Mucosa of rectum (tissue), 2 donors: Measurements from ENCODE around the gene CKS2.

ENCODE experiments used
- H3K27ac ChIP-seq, 2 donors: one replicate each; pipeline ENCODE4 v1.7.0; 2013; ENCODE audit warnings: inconsistent platforms in 2 of 2, low read depth in 2 of 2, low read length in 2 of 2
- H3K27me3 ChIP-seq, 2 donors: one replicate each; pipeline ENCODE4 v1.7.0; 2013; ENCODE audit warnings: low read length in 2 of 2; ENCODE audit not compliant: control insufficient read depth in 2 of 2, insufficient read depth in 2 of 2
- H3K36me3 ChIP-seq, 2 donors: one replicate each; pipeline ENCODE4 v1.7.0; 2013; ENCODE audit warnings: low read length in 2 of 2; ENCODE audit not compliant: control insufficient read depth in 2 of 2, insufficient read depth in 2 of 2
- H3K4me1 ChIP-seq, 2 donors: one replicate each; pipeline ENCODE4 v1.7.0; 2013; ENCODE audit warnings: low read length in 2 of 2, mild to moderate bottlenecking in 1 of 2; ENCODE audit not compliant: control insufficient read depth in 2 of 2, insufficient read depth in 2 of 2
- H3K4me3 ChIP-seq, 2 donors: one replicate each; pipeline ENCODE4 v1.7.0; 2013; ENCODE audit warnings: low read length in 2 of 2
- H3K9ac ChIP-seq, 2 donors: one replicate each; pipeline ENCODE4 v1.7.0; 2013; ENCODE audit warnings: low read length in 2 of 2, low read depth in 1 of 2, mild to moderate bottlenecking in 1 of 2
- H3K9me3 ChIP-seq, 2 donors: one replicate each; pipeline ENCODE4 v1.7.0; 2013; ENCODE audit warnings: low read length in 2 of 2; ENCODE audit not compliant: control insufficient read depth in 2 of 2
- donor health status: healthy.
- donor health status: Normal muscosa, but diverticular disease.

CKS2 gene

DNA sequence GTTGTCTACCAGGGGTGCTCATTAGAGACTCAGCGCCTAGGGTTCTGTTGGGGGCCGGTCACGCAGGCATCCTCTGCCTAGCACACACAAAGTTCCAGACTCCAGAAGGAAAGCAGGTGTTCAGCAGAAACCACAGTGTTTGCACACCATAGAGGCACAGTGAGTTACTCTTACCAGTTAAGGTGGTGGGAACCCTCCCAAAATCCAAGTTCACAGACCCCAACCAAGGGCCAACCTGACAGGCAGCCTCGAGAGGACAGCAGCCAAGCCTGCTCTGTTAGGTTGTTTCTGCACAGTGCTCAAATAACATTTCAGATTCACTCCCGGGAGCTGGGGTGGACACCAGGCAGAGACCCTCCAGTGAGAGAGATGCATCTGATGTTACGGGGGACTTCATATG, 43.5 kb downstream of the CKS2 start:
- Histone ChIP-seq H3K27me3 (no peaks in the 10 kb centered on the region), H3K9ac (no peak overlapping the region), H3K27ac (no peak overlapping the region), H3K36me3 (peaks cover 81 to 93% of the 10 kb centered on the region in 2 donors), H3K4me1 (no peaks in the 10 kb centered on the region), H3K4me3 (no peak overlapping the region), H3K9me3 (no peaks in the 10 kb centered on the region)

DNA sequence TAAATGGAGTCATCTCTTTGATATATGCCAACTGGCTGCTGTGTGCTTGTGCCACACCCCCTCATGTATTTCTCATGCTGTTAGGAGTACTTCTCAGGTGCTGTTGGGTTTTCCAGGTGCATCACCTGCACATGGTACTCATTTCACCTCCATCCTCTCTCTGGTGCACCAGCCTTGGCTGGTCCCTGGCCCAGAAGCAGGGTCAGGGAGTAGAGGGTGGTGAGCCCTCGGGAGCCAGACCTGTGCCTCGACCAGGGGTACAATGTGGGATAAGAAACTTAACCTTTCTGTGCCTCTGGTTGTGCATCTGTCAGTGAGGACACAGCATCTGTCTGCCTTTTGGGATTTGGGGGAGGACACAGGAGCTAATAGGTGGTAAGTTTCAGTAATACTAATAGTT, 45.8 kb downstream of the CKS2 start:
- H3K4me1 ChIP-seq: no peaks in the 10 kb centered on the region
- peaks cover 80 to 92% of the 10 kb centered on the region in 2 donors for H3K36me3 ChIP-seq
- no peaks in the 10 kb centered on the region for H3K27me3 ChIP-seq
- H3K4me3 ChIP-seq: no peak overlapping the region
- H3K9me3 ChIP-seq: no peaks in the 10 kb centered on the region
- H3K27ac ChIP-seq: no peak overlapping the region
- H3K9ac ChIP-seq: no peak overlapping the region

- H3K27ac ChIP-seq: no peak overlapping the region
- no peaks in the 10 kb centered on the region for H3K4me1 ChIP-seq
- H3K27me3 ChIP-seq: no peaks in the 10 kb centered on the region
- H3K9ac ChIP-seq: no peak overlapping the region
- H3K4me3 ChIP-seq: no peak overlapping the region
- H3K9me3 ChIP-seq: no peaks in the 10 kb centered on the region
- peaks cover 76 to 92% of the 10 kb centered on the region in 2 donors for H3K36me3 ChIP-seq
These were observed 46.6 kb downstream of the CKS2 start for GRCh38 chr9:89357331-89358197.

DNA sequence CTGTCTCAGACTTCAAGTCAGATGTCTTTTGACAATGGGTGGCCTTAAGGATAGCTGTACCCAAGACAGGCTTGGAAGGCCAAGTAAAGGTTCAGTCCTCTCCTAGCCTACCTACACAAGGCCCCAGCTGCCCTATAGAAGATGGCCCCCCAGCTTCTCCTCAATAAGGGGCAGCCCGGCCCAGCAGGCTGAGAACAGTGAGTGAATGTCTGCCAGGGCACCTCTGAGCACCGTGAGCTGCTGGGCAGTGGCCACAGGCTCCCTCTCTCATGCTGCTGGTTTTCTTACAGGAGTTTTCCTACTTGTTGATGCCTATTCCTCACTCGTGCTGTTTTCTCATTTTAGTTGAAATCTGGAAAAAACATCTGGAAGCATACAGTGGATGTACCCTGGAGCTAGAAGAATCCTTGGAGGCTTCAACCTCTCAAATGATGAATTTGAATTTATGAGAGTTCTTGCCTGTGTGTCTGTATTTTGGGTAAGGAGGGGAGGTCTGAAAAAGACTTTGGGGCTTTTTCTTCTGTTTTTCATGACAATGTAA, 47.5 kb downstream of the CKS2 start:
- Histone ChIP-seq H3K9me3 (no peaks in the 10 kb centered on the region), H3K4me1 (no peaks in the 10 kb centered on the region), H3K4me3 (no peak overlapping the region), H3K36me3 (peaks cover 70 to 85% of the 10 kb centered on the region in 2 donors), H3K27ac (no peak overlapping the region), H3K27me3 (no peaks in the 10 kb centered on the region), H3K9ac (no peak overlapping the region)

GRCh38 chr9:89358985-89359384, 48.0 kb downstream of the CKS2 start:
- Histone ChIP-seq H3K4me3 (no peak overlapping the region), H3K4me1 (no peaks in the 10 kb centered on the region), H3K27ac (no peak overlapping the region), H3K27me3 (no peaks in the 10 kb centered on the region), H3K9ac (no peak overlapping the region), H3K9me3 (no peaks in the 10 kb centered on the region), H3K36me3 (peaks cover 68 to 80% of the 10 kb centered on the region in 2 donors)

GRCh38 chr9:89359751-89360261, 48.8 kb downstream of the CKS2 start:
- H3K27ac ChIP-seq: no peak overlapping the region

GRCh38 chr9:89360465-89360864, 49.5 kb downstream of the CKS2 start:
- H3K4me3 ChIP-seq: no peak overlapping the region
- no peaks in the 10 kb centered on the region for H3K27me3 ChIP-seq
- no peak overlapping the region for H3K9ac ChIP-seq
- no peak overlapping the region for H3K27ac ChIP-seq
- peaks cover 59 to 66% of the 10 kb centered on the region in 2 donors for H3K36me3 ChIP-seq
- H3K9me3 ChIP-seq: no peaks in the 10 kb centered on the region
- H3K4me1 ChIP-seq: no peaks in the 10 kb centered on the region

More at GRCh38 chr9:89359751-89360261, 48.8 kb downstream of the CKS2 start:
- H3K36me3 ChIP-seq: peaks cover 61 to 72% of the 10 kb centered on the region in 2 donors
- H3K9me3 ChIP-seq: no peaks in the 10 kb centered on the region
- no peak overlapping the region for H3K4me3 ChIP-seq
- H3K27me3 ChIP-seq: no peaks in the 10 kb centered on the region
- H3K9ac ChIP-seq: no peak overlapping the region
- no peaks in the 10 kb centered on the region for H3K4me1 ChIP-seq

DNA sequence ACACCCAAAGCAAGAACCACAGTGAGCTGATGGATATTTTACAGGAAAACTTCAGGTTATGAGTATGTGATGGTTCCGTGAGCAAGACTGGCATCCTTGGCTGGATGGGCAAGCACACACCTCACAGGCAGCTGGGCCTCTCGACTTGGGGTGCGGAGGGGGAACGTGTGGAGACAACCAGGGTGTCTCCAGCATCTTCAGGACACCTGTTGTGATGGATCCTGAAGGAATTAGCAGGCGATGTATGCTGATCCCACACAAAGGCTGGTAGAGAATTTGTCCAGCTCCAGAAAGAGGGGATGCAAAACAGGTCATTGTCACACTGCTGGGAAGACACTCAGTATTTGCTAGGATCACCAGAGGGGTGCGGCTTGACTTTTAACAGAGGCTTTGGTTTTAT, 50.0 kb downstream of the CKS2 start:
- H3K36me3 ChIP-seq: peaks cover 54 to 60% of the 10 kb centered on the region in 2 donors
- no peaks in the 10 kb centered on the region for H3K9me3 ChIP-seq
- H3K4me3 ChIP-seq: no peak overlapping the region
- H3K27ac ChIP-seq: no peak overlapping the region
- no peaks in the 10 kb centered on the region for H3K27me3 ChIP-seq
- no peaks in the 10 kb centered on the region for H3K4me1 ChIP-seq
- no peak overlapping the region for H3K9ac ChIP-seq

DNA sequence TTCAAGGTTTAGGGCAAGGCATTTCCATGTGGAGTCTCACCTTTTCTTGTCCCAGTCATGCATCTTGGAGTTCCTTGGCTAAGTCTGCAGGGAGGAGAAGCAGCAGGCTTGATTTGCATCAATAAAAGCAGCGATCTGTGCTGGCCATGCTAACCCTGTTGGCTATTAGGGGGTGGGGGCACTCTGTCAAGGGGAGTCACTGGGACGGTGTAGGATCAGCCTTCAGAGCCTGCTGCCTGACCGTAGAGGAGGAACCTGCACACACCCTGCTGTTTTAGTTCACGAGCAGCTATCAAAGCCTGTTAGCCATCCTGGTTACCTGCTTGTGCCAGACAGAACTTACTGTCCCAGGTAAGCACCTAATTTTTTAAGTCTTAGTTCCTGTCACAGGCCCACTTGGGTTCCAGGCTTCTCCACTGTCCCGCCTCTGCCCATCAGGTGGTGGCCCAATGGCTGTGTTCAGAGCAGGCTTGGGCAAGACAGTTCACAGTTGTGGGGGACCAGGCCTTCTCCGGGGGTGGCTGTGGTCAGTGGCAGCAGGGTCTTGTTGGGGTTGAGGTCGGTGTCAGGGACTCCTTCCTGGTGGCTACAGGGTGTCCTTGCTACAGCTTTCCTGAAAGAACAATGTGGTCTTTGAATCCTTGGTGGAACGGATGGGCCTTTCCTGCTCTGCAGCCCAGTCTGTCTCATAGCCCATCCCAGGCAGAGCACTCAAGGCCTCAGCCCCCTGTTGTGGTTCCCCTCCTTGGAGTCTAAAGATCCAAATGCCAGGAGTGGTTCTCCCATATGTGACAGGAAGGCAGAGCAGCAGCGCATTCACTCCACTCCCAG, 51.0 kb downstream of the CKS2 start:
- Histone ChIP-seq H3K27ac (no peak overlapping the region), H3K9ac (no peak overlapping the region), H3K36me3 (peaks cover 46 to 50% of the 10 kb centered on the region in 2 donors), H3K4me1 (no peaks in the 10 kb centered on the region), H3K9me3 (no peaks in the 10 kb centered on the region), H3K27me3 (no peaks in the 10 kb centered on the region), H3K4me3 (no peak overlapping the region)
